Measurements from ENCODE around the gene ALK.

Gene ALK

GRCh38 chr2:29220506-29221270, 700.7 kb downstream of the ALK start:
- no peak overlapping the region for H3K27ac ChIP-seq
- TF ChIP-seq ZFX (IDR thresholded peaks at IDR 0.05; ENCODE audit: borderline replicate concordance), result no peak
- no peak for TF ChIP-seq CTCF (IDR thresholded peaks at IDR 0.05)

- no peak for TF ChIP-seq ZFX (IDR thresholded peaks at IDR 0.05; ENCODE audit: borderline replicate concordance)
- TF ChIP-seq CTCF (IDR thresholded peaks at IDR 0.05), result no peak
- no peak overlapping the region for H3K27ac ChIP-seq
Observed at GRCh38 chr2:29219374-29219773, 702.0 kb downstream of the ALK start.

- H3K27ac ChIP-seq, result no peak overlapping the region
- TF ChIP-seq ZFX (IDR thresholded peaks at IDR 0.05; ENCODE audit: borderline replicate concordance) (no peak), CTCF (IDR thresholded peaks at IDR 0.05) (no peak)
Observed at GRCh38 chr2:29218550-29219125, 702.7 kb downstream of the ALK start.

- no peak for TF ChIP-seq ZFX (IDR thresholded peaks at IDR 0.05; ENCODE audit: borderline replicate concordance)
- no peak overlapping the region for H3K27ac ChIP-seq
Observed at GRCh38 chr2:29218071-29218470, 703.3 kb downstream of the ALK start.

GRCh38 chr2:29216609-29216909, 704.8 kb downstream of the ALK start:
- H3K27ac ChIP-seq, result no peak overlapping the region
- TF ChIP-seq CTCF (IDR thresholded peaks at IDR 0.05) (no peak), ZFX (IDR thresholded peaks at IDR 0.05; ENCODE audit: borderline replicate concordance) (no peak)

GRCh38 chr2:29215739-29216608, 705.4 kb downstream of the ALK start:
- no peak for TF ChIP-seq CTCF (IDR thresholded peaks at IDR 0.05)
- TF ChIP-seq ZFX (IDR thresholded peaks at IDR 0.05; ENCODE audit: borderline replicate concordance), result no peak
- H3K27ac ChIP-seq, result no peak overlapping the region

GRCh38 chr2:29215073-29215472, 706.3 kb downstream of the ALK start:
- H3K27ac ChIP-seq, result no peak overlapping the region
- TF ChIP-seq ZFX (IDR thresholded peaks at IDR 0.05; ENCODE audit: borderline replicate concordance) (no peak), CTCF (IDR thresholded peaks at IDR 0.05) (no peak)

All from 22Rv1 (cell line).